K562 treated with DMSO at 1 percent for 4 hours (cell line): ENCODE data around the gene SLC9A7. TPM values are rescaled to one million over a fixed set of nuclear protein-coding genes. Genes with fewer than 3 reads are reported as not detected.

ENCODE experiments used
- total RNA-seq: library from RNA; unstranded; fragments of 300-600 nt; gene quantifications from 2 replicates; pipeline ENCODE4 v1.2.3, GENCODE V29; 2022; ENCODE audit not compliant: insufficient read depth

The SLC9A7 gene
- total RNA-seq, result not detected in 2 replicates

DNA sequence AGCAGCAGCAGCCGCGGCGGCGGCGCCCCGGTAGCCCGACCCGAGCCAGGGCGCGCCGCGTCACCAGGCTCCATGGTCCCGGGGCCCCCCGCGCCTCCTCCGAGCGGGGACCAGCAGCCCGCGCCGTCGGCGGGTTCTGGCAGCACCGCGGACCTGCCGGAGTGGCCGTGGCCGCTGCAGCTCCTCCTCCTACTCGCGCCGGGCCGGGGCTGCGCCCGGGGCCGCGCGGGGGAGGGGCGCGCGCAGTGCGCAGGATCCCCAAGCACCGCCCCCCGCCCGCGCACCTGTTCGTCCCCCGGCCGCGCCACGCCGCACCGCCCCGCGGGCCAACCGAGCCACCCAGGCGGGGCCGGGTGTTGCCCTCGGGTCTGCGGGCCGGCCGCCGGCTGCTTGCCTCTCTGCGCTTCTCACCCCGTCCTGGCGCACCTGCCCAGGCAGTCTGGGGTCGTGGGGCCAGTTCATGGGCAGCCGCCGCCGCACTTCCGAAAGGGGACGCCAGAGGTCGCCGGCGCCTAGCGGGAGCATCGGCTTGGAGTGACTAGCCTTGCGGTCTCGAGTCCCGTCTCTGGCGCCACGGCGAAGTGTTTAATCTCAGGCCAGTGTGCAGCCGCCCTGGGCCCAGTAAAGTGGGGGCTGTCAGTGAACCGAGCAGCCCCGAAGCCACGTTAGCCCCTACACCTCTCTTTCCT lies at the start of gene SLC9A7:
SLC9A7 (minus strand) TSS at position 163 of the 689 bp plus-strand sequence; CDS start at position 74, 89 bp downstream.

DNA sequence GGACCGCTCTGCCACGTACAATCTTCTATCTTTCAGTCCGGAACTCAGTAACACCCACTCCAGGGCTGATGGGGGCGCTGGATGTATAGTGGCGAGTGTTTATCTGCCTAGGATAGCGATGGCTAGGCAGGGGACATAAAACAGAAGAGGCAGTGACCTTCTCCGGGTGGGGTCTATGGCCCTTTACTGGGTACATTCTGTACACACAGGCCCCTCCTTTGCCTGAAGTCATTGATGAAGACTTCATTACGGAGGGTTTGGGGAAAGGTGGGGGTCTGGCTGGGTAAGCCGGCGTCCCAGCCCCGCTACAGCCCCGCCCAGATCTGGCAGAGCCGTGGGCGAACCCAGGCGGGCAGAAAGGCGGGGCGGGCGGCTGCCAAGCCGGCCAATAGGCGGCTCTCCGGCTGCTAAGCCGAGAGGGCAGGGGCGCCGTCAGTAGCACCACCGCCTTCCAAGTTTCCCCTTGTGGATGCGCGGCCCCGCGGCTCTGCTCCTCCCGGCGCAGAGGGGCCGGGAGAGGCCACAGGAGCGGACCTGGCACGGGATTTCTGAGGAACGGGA lies 185.5 kb downstream of the SLC9A7 start, which contains the start of gene CHST7:
CHST7 (plus strand) TSS at position 435 of the 561 bp plus-strand sequence. CDS start 167 bp downstream, outside the sequence.

Other genes with a start within 250 kb of the SLC9A7 start
- gene ZNF674, start 213.7 kb downstream of the SLC9A7 start, total RNA-seq, result 0.77 and 0.78 TPM in 2 replicates
- 0.44 TPM in 1 of 2 replicates, not detected in the other for gene CHST7, start 185.4 kb downstream of the SLC9A7 start, total RNA-seq
- 4.6 and 5.6 TPM in 2 replicates for gene RP2, start 77.9 kb upstream of the SLC9A7 start, total RNA-seq
- 4.4 and 5.4 TPM in 2 replicates for gene JADE3, start 153.3 kb upstream of the SLC9A7 start, total RNA-seq